Cerebellar nuclear complex (tissue), 1 donor: ENCODE results near the gene DCAF4L1.

Source experiments
- DNase-seq, 2 experiments: peaks; one replicate each; lab custom pipeline; 2025; lab: John Stamatoyannopoulos, UW

DCAF4L1 gene

GRCh38 chr4:41990365-41991111 is 9.0 kb downstream of the DCAF4L1 start, which contains the start of gene SLC30A9:
SLC30A9 (plus strand) TSS chr4:41990530; CDS start chr4:41990652, 122 bp downstream.
- DNase-seq: peak; percentile 73 to 92

DNA sequence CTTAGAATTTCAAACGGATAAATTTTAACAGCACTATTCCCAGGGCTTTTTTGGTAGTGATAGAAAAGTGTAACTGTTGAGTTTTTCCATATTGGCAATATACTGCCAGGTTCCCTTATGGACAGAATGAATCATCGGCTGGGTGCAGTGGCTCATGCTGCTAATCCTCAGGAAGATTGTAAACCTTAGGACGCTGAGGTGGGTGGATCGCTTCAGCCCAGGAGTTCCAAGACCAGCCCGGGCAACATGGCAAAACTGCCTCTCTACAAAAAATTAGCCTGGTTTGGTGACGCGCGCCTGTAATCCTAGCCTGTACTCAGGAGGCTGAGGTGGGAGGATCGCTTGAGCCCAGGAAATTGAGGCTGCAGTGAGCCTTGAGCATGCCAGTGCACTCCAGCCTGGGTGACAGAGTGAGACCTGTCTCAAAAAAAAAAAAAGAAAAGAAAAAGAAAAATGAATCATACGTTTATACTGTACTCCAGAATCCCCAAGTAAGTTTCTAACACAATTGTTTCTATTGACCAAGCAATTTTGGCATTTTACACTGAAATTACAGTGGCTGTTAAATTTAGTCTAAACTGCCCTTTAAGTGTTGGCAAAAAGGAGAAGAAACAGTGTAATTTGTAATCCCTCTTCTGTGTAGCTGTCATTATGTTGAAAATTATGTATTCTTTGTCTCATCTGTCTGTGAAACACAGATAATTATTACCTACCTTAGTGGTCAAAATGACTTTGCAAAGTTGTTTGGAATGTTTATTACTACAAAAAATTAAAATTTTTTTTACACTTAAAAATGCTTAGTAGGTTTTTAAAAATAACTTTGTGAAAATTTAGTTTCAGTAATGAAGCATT is 10.6 kb downstream of the DCAF4L1 start:
- no peak for DNase-seq

GRCh38 chr4:41992967-41993857 is 11.7 kb downstream of the DCAF4L1 start:
- DNase-seq: no peak

DNA sequence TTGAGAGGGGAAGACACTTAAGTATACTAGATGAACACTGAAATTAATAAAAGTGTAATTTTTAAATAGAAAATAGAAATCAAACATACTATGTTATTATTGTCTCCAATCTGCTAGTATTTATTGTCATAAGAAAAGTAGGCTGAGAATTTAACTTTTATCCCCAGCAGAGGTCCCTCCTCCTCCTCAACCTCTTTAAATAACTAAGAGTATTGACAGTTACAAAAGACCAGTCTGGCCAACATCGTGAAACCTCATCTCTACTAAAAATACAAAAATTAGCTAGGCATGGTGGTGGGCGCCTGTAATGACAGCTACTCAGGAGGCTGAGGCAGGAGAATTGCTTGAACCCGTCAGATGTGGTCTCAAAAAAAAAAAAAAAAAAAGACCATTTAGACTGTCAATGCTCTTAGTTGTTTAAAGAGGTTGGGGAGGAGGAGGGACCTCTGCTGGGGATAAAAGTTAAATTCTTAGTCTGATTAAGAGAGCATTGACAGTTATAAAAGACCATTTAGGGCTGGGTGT is 13.0 kb downstream of the DCAF4L1 start:
- no peak for DNase-seq

DNA sequence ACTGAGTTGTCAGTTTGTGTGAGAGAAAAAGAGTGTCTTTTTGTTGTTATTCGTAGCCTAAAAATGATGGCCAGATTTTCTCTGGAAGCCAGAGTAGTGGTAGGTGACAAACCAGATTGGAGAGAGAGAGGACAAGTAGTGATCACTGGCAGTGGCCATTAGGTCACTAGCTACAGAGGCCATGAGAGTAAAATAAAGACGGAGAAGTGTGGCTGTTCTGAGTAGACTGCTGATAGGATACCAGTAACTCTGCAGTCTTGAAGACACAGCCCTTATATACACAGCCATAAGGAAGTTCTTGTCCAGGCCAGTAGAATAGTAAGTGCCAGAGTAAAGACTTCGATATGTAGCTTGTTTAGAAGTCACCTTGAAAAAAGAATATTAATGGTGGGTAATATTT is 16.5 kb downstream of the DCAF4L1 start:
- no peak for DNase-seq

GRCh38 chr4:41999321-41999720 is 17.8 kb downstream of the DCAF4L1 start:
- DNase-seq: no peak

- DNase-seq: no peak
Observed at GRCh38 chr4:42008011-42008786, 26.6 kb downstream of the DCAF4L1 start.

GRCh38 chr4:42015438-42015837 is 33.9 kb downstream of the DCAF4L1 start:
- DNase-seq: no peak

DNA sequence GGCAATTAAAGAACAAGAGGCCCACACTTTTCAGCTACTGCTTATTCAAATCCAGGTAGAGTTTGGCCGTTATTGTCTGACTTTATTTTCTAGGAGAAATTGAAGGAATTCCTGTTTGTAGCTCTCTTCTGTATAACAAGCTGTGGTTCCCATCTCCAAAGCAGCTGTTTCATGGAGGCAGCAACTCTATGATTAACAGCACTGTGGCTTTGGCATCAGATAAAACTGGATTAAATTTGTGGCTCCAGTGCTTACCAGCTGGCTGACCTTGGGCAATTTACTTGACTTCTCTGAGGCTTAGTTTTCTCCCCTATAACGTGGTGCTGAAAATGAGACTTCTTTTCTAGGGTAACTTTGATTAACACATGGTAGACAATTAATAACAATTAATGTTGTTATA is 36.9 kb downstream of the DCAF4L1 start:
- no peak for DNase-seq
